GM12872 (cell line): ENCODE data around the gene KCNE4.

Experiments used
- TF ChIP-seq, protein P1 (sequence below): IDR thresholded peaks from 3 replicates; pipeline ENCODE4 v1.5.1; 2011; ENCODE audit warnings: low read depth, mild to moderate bottlenecking, low read length, moderate library complexity; ENCODE audit not compliant: insufficient read depth

Gene KCNE4, protein sequence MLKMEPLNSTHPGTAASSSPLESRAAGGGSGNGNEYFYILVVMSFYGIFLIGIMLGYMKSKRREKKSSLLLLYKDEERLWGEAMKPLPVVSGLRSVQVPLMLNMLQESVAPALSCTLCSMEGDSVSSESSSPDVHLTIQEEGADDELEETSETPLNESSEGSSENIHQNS

DNA sequence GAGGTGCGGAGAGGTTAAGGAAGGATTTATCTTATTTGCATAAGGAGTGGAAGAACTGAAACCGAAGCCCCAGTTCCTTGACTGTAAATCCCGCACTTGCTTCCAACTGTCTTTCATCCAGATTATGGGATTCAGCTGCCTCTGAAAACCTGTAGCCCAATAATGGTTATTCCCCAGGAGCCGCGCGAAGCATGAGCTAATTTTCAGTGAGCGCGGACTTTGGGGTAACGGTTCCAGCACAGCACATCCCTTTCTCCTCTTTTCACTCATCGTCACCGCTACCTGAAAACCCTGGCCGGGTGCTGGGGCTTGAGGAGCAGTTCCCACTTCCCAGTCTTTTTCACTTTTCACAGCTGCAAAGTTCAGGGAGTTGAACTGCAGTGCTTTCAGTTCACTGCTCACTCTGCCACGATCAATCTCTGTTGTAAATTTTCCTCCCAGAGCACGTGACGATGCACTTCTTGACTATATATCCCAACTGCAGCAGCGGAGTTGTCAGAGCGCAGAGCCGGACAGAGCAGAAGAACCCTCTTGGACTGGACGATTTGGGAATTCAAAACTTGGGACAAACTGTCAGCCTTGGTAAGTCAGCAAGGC is at the start of gene KCNE4:
TSS of gene KCNE4 (plus strand) at position 498 of the 597 bp plus-strand sequence. CDS start 641 bp downstream, outside the sequence.
- TF ChIP-seq, protein P1, sequence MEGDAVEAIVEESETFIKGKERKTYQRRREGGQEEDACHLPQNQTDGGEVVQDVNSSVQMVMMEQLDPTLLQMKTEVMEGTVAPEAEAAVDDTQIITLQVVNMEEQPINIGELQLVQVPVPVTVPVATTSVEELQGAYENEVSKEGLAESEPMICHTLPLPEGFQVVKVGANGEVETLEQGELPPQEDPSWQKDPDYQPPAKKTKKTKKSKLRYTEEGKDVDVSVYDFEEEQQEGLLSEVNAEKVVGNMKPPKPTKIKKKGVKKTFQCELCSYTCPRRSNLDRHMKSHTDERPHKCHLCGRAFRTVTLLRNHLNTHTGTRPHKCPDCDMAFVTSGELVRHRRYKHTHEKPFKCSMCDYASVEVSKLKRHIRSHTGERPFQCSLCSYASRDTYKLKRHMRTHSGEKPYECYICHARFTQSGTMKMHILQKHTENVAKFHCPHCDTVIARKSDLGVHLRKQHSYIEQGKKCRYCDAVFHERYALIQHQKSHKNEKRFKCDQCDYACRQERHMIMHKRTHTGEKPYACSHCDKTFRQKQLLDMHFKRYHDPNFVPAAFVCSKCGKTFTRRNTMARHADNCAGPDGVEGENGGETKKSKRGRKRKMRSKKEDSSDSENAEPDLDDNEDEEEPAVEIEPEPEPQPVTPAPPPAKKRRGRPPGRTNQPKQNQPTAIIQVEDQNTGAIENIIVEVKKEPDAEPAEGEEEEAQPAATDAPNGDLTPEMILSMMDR: no peak

DNA sequence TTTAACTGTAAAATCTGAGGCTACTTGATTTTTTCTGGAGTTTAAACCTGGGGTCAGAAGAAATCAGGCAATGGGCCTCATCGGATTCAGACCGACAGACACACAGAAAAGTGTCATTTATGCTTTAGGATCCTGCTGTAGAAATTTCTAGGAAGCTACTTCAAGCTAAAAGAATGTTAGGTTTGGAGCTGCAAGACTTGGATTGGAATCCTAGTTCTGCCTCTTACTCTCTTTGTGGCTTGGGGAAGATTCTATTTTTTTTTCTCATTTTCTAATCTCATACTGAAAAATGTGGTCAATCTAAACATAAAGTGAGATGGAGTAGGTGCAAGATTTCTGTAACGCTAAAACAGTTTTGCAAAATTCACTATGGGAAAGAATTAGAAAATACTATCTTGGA is 48.8 kb upstream of the KCNE4 start:
- TF ChIP-seq, protein P1: no peak

DNA sequence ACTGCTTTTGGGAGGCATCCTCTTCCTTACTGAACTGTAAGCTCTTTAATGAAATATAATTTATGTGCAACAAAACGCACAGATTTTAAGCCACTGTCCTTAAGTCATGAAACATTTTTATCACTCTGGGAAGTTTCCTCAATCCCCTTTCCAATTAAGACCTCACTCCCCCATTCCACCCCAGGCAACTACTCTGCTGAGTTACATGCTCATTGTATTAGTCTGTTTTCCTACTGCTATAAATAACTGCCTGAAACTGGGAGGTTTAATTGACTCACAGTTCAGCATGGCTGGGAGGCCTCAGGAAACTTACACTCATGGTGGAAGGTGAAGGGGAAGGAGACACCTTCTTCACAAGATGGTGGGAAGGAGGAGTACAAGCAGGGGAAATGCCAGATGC is 46.5 kb upstream of the KCNE4 start:
- TF ChIP-seq, protein P1: no peak

DNA sequence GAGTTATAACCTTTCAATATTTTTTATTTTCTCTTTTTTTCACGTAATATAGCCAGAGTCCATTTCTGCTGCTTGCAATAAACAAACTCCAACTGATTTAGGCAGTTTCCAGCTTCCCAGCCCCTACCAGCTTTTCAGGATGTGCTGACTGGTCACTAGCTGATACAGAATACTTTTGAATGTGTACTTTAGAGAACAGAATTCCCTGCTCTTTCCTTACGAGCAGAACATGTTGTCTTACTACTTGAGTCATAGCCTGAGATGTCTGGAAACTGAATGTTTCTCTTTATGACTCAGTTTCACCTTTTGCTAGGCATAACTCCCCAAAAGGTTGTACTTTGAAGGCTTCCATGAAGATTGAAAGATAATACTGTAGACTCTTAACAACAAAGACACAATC is 44.5 kb upstream of the KCNE4 start:
- TF ChIP-seq, protein P1: no peak

DNA sequence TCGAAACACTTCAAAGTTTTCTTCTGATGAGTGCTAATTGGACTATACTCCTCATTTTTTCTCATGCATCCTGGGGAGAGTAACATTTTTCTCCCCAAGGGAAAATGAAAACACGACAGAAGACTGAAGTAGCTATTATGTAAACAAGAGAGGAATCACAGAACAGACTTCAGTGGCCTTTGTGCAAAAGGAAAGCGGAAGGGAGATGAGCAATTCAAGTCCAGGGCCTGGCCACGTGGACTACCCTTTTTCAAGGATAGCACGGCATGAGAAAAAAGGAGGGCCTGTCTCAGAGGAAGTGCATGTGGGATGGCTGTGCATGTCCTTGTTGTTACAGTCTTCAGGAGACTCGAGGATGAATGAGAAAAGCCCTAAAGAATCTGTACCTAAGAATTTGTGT is 43.8 kb upstream of the KCNE4 start:
- TF ChIP-seq, protein P1: no peak

DNA sequence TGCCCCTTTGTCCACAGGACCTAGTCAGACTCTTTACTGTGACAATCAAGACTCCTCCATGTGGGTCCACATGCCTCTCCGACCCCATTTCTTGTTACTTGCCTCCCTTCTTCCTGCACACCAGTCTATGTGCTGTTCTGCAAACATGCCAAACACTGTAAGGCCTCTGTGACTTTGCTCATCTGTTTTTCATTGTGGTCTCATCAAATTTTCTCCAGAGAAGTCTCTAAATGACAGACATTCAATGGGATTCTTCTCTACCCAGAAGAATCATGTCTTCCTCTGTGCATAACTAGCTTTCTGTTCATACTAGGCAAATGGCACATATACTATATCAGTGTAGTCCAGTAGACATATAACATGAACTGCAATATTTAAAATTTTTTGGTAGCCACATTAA is 43.0 kb upstream of the KCNE4 start:
- TF ChIP-seq, protein P1: no peak

DNA sequence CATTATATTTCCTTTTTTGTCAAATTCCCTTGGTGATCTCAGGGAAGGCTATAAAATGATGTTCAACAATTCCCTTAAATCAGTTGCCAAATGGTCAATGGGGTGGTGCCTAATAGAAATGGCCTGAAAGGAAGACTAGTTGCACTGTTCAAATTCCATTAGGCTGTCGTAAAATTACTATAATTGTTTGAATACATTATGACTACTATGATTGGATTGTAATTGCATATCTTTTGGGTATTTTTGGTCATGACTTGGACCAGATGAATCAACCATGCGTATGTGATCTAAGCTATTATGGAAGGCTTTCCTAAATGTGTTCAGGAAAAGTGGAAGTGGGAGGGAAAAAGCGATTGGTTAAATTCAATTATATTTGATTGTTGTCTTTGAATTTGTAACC is 41.3 kb upstream of the KCNE4 start:
- TF ChIP-seq, protein P1: no peak
